ENCODE results near the gene HS6ST3. TPM values are rescaled to one million over a fixed set of nuclear protein-coding genes. Genes with fewer than 3 reads are reported as not detected.
"Not testable (repeated sequence)": the region's sequence is repeated elsewhere in the genome, so short reads cannot be mapped to it uniquely, and the experiment has no call there.

The HS6ST3 gene
- polyA plus RNA-seq, 4 donors, result 2.7 to 3.9 (median 3.4) TPM

DNA sequence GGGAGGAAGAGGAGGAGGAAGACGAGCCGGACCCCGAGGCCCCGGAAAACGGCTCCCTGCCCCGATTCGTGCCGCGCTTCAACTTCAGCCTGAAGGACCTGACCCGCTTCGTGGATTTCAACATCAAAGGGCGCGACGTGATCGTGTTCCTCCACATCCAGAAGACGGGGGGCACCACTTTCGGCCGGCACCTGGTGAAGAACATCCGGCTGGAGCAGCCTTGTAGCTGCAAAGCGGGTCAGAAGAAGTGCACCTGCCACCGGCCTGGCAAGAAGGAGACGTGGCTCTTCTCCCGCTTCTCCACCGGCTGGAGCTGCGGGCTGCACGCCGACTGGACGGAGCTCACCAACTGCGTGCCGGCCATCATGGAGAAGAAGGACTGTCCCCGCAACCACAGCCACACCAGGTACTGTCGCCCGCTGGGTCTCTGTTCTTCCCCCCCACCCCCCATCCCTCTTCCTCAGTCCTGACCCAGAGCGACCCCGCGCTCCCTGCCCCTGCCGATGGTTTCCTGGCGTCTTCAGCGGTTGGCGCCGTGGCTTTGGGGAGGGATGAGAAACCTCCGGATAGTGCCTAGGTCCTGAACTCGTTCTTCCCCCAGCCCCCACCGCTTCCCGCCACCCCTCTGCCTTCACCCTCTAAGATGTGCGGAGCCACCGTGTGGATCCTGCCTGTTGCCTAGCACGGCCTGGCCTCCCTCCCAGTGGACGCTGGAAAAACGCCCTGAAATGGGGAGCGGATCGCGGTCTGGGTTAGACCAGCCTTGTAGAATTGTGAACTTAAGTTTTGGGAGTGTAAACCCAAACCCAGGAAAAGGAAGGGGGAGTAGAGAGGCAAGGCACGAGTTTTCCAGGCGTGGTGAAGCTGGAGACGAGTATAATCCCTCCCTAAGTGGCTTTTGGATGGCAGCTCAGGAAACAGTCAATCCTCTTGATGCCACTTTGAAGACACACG is 1.5 kb downstream of the HS6ST3 start:
- peak in 1 of 4 donors; percentile 19 for DNase-seq (ENCODE audit: low read depth in 4 of 4, low spot score in 2 of 4)

DNA sequence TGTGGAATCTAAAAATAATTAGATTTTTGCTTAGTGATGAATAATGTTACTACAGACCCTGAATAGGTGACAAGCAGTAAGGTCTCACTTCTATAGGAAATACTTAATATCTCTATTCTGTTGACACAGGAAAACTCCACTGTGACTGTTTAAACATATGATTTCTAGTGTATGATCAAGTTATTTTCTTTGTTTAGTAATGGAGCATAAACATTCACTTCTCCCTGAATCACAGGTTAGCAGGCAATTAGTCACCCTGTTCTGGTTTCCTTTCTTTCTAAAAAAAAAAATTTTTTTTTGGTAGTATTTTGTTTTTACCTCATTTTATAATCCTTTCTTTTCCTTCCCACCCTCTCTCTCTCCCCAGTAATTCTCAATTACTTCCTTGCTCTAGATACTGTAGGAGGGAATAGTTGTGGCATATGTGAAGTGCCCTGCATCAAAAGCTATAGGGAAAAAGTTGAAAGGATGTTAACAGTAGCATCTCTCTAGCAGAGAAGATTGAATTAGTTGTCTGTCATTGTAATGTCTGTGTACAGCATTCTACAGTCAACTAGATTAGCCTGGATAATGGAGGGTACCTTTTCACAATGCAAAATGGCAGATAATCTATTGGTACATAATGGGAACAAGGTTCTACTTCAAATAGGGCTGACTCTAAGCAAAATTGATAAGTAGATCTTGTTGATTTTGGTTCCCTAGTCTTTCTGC is 3.5 kb downstream of the HS6ST3 start:
- DNase-seq (ENCODE audit: low read depth in 4 of 4, low spot score in 2 of 4), result no peak

DNA sequence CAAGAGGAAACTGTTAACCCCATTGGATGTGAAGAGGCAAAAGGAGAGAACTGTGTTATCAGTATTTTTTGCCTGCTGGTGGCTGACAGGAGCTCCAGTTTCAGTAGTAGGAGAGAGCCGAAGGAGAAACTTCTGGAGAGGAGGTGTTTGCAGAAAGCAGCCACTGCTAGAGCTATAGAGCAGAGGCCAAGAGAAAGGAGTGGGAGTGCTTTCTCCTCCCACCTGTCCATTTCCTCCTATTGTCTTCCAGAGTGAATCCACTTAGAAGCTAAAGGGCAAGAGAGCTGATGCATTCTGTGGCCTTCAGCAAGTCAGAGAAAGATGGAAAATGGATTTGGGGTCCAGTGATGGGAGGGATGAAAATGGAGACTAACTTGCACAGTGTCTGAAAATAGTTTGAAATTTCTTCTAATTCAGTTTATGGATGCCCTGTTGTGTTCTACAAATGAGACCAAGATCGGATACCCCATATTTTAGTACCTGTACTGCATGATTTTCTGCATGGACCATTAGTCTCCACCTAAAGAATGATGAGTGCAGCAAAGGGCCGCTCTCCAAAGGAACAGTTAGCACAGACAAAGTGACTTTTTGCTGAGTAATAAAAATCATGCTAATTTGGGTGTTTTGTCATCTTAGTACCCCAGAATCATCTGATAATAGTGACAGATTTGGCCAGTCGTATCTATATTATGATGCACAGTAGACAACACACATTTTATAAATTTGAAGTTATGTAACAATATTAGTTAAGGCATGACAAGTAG is 10.7 kb downstream of the HS6ST3 start:
- DNase-seq (ENCODE audit: low read depth in 4 of 4, low spot score in 2 of 4), result no peak

DNA sequence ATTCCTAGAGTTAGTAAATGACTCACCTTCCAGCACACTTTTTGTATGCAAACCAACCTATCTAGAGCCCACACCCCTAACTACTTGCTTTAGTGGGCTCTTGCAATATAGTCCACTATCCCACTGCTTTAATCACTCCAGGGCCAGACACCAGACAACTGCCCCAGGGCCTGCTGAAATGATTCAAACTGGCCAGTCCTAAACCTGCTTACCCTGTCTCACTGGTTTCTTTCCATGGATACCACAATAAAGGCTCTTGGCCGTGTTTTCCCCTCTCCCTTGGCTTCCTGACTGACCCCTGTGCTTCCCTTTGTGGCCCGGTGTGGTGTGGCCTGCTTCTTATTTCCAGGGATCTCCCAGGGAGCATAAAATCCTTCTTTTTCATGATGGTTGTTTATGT is 14.6 kb downstream of the HS6ST3 start:
- no peak for DNase-seq (ENCODE audit: low read depth in 4 of 4, low spot score in 2 of 4)

DNA sequence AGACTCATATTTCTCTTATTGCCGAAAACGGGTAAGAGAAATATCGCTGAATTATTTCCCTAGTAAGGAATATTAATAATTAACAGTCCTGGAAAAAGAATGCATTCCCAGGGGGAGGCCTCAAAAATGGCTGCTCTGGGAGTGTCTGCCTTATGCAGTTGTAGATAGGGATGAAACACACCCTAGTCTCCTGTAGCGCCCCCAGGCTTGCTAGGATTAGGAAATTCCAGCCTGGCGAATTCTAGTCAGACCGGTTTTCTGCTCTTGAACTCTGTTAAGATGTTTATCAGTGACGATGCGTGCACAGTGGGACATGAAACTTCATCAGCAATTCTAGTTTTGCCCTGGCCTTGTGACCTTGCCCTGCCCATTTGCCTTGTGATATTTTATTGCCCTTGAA is 18.2 kb downstream of the HS6ST3 start:
- not testable (repeated sequence) for DNase-seq (ENCODE audit: low read depth in 4 of 4, low spot score in 2 of 4)

DNA sequence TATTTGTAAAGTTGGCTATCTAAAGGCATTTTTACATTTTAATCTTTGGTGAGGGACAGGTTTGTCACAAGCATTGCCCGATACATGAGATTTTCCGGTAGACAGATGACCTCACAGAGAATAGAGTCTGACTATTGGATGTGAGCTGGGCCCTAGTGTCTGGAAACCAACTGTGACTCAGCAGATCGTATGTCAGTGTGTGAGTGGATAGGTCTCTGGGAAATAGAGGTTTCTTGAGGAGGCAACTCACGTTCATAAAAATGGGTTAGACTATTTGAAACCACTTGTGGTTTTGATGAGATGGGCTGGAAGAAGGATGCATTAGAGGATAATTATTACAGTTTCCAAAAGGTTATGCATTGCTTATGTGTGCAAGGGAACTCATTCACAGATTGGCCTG is 19.2 kb downstream of the HS6ST3 start:
- DNase-seq (ENCODE audit: low read depth in 4 of 4, low spot score in 2 of 4), result no peak

DNA sequence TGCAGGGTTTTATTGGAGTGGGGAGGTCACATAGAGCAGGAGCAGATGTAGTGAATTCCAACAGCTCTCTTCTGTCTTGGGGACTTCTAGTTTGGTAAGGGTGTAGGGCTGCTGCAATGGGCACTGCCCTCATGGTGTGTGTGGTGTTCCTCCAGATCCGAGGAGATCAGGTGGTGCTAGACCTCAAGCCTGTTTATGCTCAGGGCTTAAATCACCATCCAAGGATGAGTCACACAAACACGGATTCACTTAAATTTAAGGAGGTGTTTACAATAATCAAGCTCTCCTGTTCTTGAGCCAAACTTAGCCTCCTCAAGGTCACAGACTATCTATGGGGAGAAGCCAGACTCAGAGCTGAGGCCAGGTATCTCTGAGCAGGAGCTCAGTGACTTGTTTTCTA is 23.0 kb downstream of the HS6ST3 start:
- no peak for DNase-seq (ENCODE audit: low read depth in 4 of 4, low spot score in 2 of 4)

DNA sequence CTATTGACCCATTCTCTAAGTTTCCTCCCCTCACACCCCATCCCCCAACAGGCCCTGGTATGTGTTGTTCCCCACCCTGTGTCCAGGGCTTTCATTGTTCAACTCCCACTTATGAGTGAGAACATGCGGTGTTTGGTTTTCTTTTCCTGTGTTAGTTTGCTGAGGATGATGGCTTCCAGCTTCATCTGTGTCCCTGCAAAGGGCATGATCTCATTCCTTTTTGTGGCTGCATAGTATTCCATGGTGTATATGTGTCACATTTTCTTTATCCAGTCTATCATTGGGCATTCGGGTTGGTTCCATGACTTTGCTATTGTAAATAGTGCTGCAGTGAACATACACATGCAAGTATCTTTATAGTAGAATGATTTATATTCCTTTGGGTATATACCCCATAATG is 25.5 kb downstream of the HS6ST3 start:
- not testable (repeated sequence) for DNase-seq (ENCODE audit: low read depth in 4 of 4, low spot score in 2 of 4)

DNA sequence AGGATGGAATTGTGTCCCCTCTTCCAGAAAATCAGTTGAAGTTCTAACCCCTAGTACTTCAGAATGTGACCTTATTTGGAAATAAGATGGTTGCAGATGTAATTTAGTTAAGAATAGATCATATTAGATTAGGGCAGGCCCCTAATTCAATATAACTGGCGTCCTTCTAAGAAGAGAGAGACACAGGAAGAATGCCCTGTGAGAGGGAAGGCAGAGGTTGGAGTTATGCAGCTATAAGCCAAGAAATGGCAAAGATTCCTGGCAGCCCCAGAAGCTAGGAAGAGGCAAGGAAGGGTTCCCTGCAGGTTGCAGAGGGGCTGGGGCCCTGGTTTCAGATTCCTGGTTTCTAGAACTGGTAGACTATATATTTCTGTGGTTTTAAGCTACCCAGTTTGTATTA is 30.0 kb downstream of the HS6ST3 start:
- DNase-seq (ENCODE audit: low read depth in 4 of 4, low spot score in 2 of 4), result no peak

DNA sequence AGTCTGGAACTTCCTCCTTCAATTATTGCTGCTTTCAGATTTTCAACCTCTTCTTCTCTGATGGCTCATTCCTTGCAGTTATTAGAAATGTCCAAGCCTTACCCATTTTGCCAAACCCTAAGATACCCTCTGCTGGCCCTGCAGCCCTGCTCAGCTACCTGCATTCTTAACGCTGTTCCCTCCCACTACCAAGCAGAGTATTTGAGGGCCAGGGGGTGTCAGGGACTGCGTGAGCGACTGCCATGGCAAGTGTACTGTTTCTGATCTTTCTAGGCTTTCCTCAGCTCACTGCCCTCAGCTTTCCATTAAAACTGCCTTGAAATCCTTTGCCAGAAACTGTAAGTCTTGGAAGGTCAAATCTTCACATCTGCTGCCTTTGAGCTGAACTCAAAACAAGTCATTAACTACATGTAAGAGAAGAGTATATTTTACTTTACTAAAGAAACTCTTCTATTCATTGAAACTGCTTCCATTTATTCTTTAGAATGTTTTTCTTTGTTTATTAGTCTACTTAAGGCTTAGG is 41.0 kb downstream of the HS6ST3 start:
- no peak for DNase-seq (ENCODE audit: low read depth in 4 of 4, low spot score in 2 of 4)

DNA sequence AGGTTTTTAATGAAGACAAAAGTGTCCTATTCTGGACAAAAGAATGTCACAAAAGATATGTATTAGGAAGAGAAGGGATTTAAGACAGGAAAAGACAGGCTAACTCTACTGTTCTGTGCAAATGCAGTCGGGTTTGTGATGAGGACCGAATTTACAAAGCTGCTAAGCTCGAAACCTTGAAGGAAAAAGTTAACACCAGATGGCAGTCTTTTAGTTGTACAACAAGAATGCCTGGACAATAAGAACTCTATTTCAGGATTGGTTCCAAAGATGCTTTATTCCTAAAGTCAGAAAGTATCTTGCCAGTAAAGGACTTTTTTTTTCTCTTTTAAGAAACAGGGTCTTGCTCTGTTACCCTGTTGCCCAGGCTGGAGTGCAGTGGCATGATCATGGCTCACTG is 51.1 kb downstream of the HS6ST3 start:
- no peak for DNase-seq (ENCODE audit: low read depth in 4 of 4, low spot score in 2 of 4)

DNA sequence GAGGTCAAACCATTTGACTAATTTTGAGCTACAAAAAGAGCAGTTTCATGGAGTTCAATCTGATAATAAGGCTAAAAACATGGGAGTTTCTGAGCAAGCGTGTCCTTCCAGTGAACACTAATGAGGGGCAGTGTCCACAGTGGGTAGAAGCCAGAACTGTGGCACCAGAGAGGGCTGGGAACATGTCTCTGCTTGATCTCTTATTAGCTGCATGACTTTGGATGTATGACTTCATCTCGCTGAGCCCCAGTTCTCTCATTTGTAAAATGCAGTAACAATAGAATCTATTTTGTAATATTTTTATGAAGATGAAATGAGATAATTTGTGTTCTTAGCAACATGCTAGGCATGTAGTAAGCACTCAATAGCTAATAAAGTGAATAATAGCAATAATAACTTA is 69.8 kb downstream of the HS6ST3 start:
- DNase-seq (ENCODE audit: low read depth in 4 of 4, low spot score in 2 of 4), result no peak

DNA sequence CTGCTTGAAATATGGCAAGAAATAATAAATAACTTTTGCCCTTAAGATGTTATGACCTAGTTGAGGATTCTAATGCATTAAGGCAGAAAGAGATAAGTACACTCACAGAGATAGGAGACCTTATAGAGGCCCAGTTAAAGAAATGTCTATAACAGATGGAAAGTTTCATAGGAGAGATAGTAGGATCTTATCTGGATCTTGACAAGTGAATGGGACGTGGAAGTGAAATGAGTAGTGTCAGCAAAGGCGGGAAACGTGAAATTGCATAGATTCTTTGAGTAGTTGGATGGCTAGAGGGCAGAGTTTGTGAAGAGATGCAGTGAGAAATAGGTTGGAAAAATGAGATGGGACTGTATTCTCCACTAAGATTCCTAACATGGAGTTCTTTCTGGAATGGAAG is 71.2 kb downstream of the HS6ST3 start:
- no peak for DNase-seq (ENCODE audit: low read depth in 4 of 4, low spot score in 2 of 4)

DNA sequence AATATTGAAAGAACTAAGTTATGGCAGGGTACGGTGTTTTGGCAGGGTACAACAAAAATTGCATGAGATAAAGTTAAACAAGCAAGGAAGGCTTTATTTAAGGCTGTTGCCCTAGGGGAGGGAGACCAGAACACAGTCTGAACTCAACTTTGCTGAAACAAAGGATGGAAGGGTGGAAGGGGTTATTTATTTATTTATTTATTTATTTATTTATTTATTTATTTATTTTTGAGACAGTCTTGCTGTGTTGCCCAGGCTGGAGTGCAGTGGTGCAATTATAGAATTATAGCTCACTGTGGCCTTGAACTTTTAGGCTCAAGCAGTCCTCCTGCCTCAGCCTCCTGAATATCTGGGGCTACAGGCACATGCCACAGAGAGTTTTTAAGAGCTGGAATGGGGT is 75.9 kb downstream of the HS6ST3 start:
- DNase-seq (ENCODE audit: low read depth in 4 of 4, low spot score in 2 of 4), result no peak

DNA sequence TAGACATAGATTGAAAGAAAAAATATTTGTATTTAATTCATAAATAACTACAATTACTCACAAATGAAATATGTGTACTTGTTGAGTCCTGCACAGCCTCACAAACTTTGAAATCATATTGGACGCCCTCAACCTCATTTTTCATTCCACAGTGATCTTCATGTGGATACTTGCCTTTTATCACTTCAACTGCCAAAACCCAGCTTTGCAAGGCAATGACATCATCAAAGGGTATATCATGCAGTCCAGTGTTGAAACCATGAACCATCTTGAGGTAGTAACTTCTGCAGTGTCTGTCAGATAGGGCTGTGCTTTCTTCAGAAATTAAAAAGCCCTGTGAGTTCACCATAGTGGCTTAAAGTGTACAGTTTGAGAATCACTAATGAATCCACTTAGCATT is 82.2 kb downstream of the HS6ST3 start:
- DNase-seq (ENCODE audit: low read depth in 4 of 4, low spot score in 2 of 4), result no peak

DNA sequence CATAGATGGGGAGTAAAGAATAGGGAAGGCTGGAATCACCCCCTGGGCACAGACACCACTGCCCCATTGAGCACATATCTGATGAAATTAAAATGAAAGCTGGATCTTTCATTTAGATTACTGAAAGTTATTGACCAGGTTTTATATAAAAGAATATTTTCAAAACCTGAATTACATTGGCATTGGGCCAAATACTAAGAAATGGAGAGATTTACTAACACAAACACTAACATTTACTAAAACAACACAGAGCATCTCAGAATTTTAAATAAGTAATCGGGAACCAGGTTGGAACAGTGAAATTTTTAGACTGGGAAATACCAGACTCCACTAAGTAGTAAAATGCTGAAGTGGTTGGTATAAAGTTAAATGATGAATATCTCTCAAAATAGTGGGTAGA is 88.9 kb downstream of the HS6ST3 start:
- DNase-seq (ENCODE audit: low read depth in 4 of 4, low spot score in 2 of 4), result no peak

DNA sequence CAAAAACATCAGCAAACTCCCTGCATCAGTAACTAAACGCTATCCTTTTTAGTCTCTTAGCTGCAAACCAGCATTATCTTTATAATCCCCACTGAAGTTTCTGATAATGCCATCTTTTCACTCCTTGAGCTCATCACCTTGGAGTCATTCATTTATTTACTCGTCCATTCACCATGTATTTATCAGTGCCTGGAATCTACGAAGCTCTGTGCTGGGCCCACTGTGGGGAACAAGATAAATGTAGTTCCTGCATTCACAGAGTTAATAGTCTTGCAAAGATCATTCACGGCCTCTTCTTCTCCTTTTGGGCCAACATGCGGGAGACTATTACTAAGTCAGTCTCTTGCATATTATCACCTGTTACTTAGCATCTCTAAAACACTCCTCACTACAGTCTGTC is 89.4 kb downstream of the HS6ST3 start:
- no peak for DNase-seq (ENCODE audit: low read depth in 4 of 4, low spot score in 2 of 4)

DNA sequence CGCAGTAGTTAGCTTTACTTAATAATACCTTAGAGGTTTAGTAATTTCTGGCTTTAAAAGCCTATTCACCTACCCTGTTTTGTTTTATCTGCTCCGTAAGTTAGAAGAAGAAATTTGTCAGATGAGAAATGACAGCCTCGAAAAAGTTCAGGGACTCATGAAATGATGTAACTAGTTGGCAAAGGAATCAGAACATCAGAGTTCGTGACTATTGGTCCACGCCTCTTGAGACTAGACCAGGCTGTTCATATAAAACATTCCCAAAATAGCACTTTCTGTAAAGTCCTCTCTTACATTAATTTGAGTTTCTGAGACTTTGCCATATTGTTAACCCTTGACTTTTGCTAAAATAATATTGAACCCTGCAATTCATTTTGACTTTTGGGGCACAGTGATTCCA is 92.0 kb downstream of the HS6ST3 start:
- peak; percentile 6 to 25 (median 8) for DNase-seq (ENCODE audit: low read depth in 4 of 4, low spot score in 2 of 4)

DNA sequence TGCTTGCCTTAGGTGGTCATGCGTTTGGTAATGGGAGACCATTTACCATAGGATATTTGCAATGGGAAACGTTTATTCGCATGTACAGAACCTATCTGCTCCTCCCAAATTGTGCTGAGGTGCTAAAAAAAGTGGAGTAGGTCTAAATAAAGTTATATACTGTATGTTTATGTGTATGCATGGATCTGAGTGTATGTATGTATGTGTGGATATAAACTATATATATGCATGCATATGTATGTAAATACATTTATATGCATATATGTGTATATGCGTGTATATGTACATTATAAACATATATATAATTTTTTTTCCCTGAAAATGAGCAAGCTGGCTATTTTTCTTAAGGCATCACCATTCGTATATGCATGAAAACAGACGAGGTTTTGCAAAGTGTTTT is 95.9 kb downstream of the HS6ST3 start:
- DNase-seq (ENCODE audit: low read depth in 4 of 4, low spot score in 2 of 4), result no peak

DNA sequence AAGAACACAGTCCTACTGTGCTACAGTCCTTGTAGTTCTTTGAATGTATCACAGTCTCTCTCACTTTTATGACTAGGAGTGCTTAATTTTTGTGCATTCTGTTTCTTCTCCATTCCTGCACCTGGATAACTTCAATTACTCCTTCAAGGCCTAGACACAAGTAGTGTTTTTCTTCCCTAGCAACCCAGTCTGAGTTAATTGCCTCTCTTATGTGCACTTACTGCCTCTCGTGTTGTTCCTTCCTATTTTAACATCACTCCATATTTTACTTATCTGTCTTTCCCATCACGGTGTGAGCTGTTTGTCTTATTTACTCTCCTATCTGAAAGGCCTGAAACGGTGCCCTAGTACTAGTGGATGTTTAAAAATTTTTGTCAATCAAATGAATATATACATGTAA is 101.5 kb downstream of the HS6ST3 start:
- DNase-seq (ENCODE audit: low read depth in 4 of 4, low spot score in 2 of 4), result no peak

DNA sequence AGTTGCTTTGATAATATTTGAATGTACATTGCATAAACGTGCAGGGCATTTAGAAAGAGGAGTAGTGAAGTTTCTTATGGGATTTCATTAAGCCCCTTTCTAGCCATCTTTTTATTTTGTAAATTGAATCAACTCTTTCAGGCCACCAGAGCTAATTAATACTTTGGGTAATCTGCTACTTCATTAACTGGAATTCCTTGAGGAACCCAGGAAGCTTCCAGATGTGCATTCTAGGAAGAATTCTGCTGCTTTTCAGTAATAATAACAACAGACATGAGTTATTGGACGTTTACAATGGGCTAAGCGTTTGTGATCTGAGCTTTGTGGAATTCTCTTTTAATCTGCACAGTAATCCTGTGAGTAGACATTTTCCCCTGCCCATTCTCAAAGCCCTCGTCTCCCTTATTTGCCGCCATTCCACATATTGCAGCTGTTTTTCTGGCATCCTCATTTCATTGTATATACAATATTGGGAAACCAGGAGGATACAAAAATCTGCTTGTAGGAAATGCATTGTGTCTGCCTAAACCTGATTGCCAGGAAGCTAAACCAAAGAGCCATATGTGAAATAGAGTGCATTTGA is 103.9 kb downstream of the HS6ST3 start:
- DNase-seq (ENCODE audit: low read depth in 4 of 4, low spot score in 2 of 4), result no peak
